GM12878 (cell line): ENCODE measurements around the gene VSTM2B. TPM values are rescaled to one million over a fixed set of nuclear protein-coding genes. Genes with fewer than 3 reads are reported as not detected.

Experiments used
- ATAC-seq: fragments of 200-7000 bp; cut with Tn5 transposase; 3 replicates; pipeline ENCODE4 v1.9.1; 2020; ENCODE audit warnings: mild to moderate bottlenecking, moderate library complexity
- BruUV-seq: library from RNA; stranded (reverse); fragments of 400-500 nt; replicated peaks from 2 replicates; lab custom pipeline; 2021; lab: Mats Ljungman, UMichigan
- CTCF ChIA-PET: fragments of 300-600 bp; sonication (Branson Sonifier 250); formaldehyde crosslinking; extraction: SDS; loops from one replicate; lab custom pipeline; 2021; ENCODE audit warnings: inconsistent platforms; lab: Yijun Ruan, JAX
- POLR2A ChIA-PET: fragments of 350-600 bp; formaldehyde crosslinking; extraction: SDS; loops from one replicate; lab custom pipeline; 2021; ENCODE audit warnings: inconsistent platforms; lab: Charles Lee
- RAD21 ChIA-PET: fragments of 300-600 bp; sonication (Branson Sonifier 250); formaldehyde crosslinking; loops from one replicate; lab custom pipeline; 2023; ENCODE audit warnings: antibody characterized with exemption; ENCODE audit not compliant: unreplicated experiment; lab: Charles Lee
- SMC1A ChIA-PET: fragments of 300-600 bp; sonication (Branson Sonifier 250); formaldehyde crosslinking; loops from one replicate; lab custom pipeline; 2023; ENCODE audit not compliant: unreplicated experiment, uncharacterized antibody; lab: Charles Lee
- DNase-seq: peaks from one replicate; pipeline ENCODE4 v3.0.0-alpha.2; 2011; ENCODE audit warnings: low read depth, low spot score
- FAIRE-seq: peaks from 3 replicates; lab custom pipeline; 2011; peaks lifted over from hg19 to GRCh38; lab: Jason Lieb, UNC
- H2AFZ ChIP-seq: 2 replicates; pipeline ENCODE4 v1.6.0; 2011; ENCODE audit warnings: low read depth, low read length, control low read depth; ENCODE audit not compliant: control insufficient read depth
- H3K27ac ChIP-seq: 2 replicates; pipeline ENCODE4 v1.5.1; 2011; ENCODE audit warnings: control low read depth; ENCODE audit not compliant: control insufficient read depth, insufficient read depth
- H3K27me3 ChIP-seq, 2 experiments: replicated peaks in 1 of 2; 2 replicates each; pipeline versions ENCODE4 v1.6.0 to v1.6.1; 2011; ENCODE audit warnings: low read length in 1 of 2; ENCODE audit not compliant: control insufficient read depth in 2 of 2, insufficient read depth in 2 of 2
- H3K36me3 ChIP-seq, 2 experiments: 2 replicates each; pipeline ENCODE4 v1.5.1; 2011; ENCODE audit warnings: low read length in 1 of 2; ENCODE audit not compliant: control insufficient read depth in 2 of 2, insufficient read depth in 2 of 2
- H3K4me1 ChIP-seq: 2 replicates; pipeline ENCODE4 v1.6.1; 2011; ENCODE audit warnings: mild to moderate bottlenecking, low read length, moderate library complexity, mixed read lengths; ENCODE audit not compliant: control insufficient read depth, insufficient read depth
- H3K4me2 ChIP-seq: 2 replicates; pipeline ENCODE4 v1.6.0; 2011; ENCODE audit warnings: control low read depth; ENCODE audit not compliant: control insufficient read depth, insufficient read depth
- H3K4me3 ChIP-seq: fragments of 200-600 bp; sonication (generic); 2 replicates; pipeline ENCODE4 v1.5.1; 2016
- H3K79me2 ChIP-seq: 2 replicates; pipeline ENCODE4 v1.6.0; 2011; ENCODE audit warnings: low read length; ENCODE audit not compliant: control insufficient read depth, insufficient read depth
- H3K9ac ChIP-seq: 2 replicates; pipeline ENCODE4 v1.8.0; 2011; ENCODE audit warnings: low read length, control low read depth, mixed read lengths; ENCODE audit not compliant: control insufficient read depth, insufficient read depth
- H3K9me3 ChIP-seq: replicated peaks from 3 replicates; pipeline ENCODE4 v1.5.1; 2011; ENCODE audit warnings: mild to moderate bottlenecking, low read length; ENCODE audit not compliant: control insufficient read depth, insufficient read depth
- H4K20me1 ChIP-seq: 2 replicates; pipeline ENCODE4 v1.6.0; 2011; ENCODE audit not compliant: control insufficient read depth, insufficient read depth
- CTCF ChIP-seq, 3 experiments: IDR thresholded peaks in 2 of 3; conservative IDR thresholded peaks in 1 of 3; 2 replicates each; pipeline ENCODE4 v1.5.1; 2011; ENCODE audit warnings: low read depth in 3 of 3, low read length in 3 of 3, mild to moderate bottlenecking in 3 of 3, control low read depth in 2 of 3, moderate library complexity in 2 of 3, inconsistent platforms in 1 of 3, mixed read lengths in 1 of 3; ENCODE audit not compliant: control insufficient read depth in 2 of 3, insufficient read depth in 1 of 3; ENCODE audit errors: extremely low read depth in 1 of 3
- ELK1 ChIP-seq: IDR thresholded peaks from 2 replicates; pipeline ENCODE4 v1.6.1; 2012; ENCODE audit warnings: low read depth, low read length, improper control_type of control experiment
- FOS ChIP-seq: IDR thresholded peaks from 3 replicates; pipeline ENCODE4 v1.6.1; 2011; ENCODE audit warnings: borderline replicate concordance; ENCODE audit not compliant: insufficient read length; ENCODE audit errors: extremely low read depth
- MTA3 ChIP-seq: IDR thresholded peaks from 2 replicates; pipeline ENCODE4 v1.6.1; 2012; ENCODE audit warnings: low read length, inconsistent platforms, borderline replicate concordance
- NFYB ChIP-seq: IDR thresholded peaks from 2 replicates; pipeline ENCODE4 v1.6.1; 2011; ENCODE audit warnings: low read depth, mild to moderate bottlenecking, low read length, improper control_type of control experiment, moderate library complexity; ENCODE audit not compliant: insufficient read depth
- NKRF ChIP-seq: fragments of 450-650 bp; conservative IDR thresholded peaks from 2 replicates; pipeline ENCODE4 v1.6.1; 2017; ENCODE audit warnings: mild to moderate bottlenecking, moderate library complexity
- NRF1 ChIP-seq: conservative IDR thresholded peaks from 2 replicates; pipeline ENCODE4 v1.6.1; 2011; ENCODE audit warnings: mild to moderate bottlenecking, low read depth, low read length, improper control_type of control experiment
- PAX5 ChIP-seq: IDR thresholded peaks from 2 replicates; pipeline ENCODE4 v1.6.1; 2011; ENCODE audit warnings: low read depth, low read length, borderline replicate concordance
- RCOR1 ChIP-seq: conservative IDR thresholded peaks from 2 replicates; pipeline ENCODE4 v1.6.1; 2012; ENCODE audit warnings: low read depth, low read length, improper control_type of control experiment
- SKIL ChIP-seq: fragments of 450-650 bp; IDR thresholded peaks from 2 replicates; pipeline ENCODE4 v1.6.1; 2017; ENCODE audit warnings: mild to moderate bottlenecking, low read depth, inconsistent platforms; ENCODE audit not compliant: poor library complexity, severe bottlenecking
- SMARCA5 ChIP-seq: fragments of 450-650 bp; IDR thresholded peaks from 2 replicates; pipeline ENCODE4 v1.6.1; 2017; ENCODE audit warnings: mild to moderate bottlenecking
- ZBTB40 ChIP-seq: fragments of 450-650 bp; IDR thresholded peaks from 2 replicates; pipeline ENCODE4 v1.6.1; 2016; ENCODE audit warnings: mild to moderate bottlenecking, moderate library complexity, borderline replicate concordance
- WGBS: methylation state at CpG from one replicate; pipeline ENCODE4 v1.1.6; 2016; ENCODE audit warnings: low lambda C conversion rate; ENCODE audit not compliant: insufficient replicate concordance, insufficient coverage; ENCODE audit errors: missing lambda C conversion rate; 5-methylcytosine and 5-hydroxymethylcytosine counted together
- in situ Hi-C: fragments of 300-500 bp; cut with MboI; formaldehyde crosslinking; loops from 9 replicates; pipeline ENCODE4 v1.14.3; 2018; ENCODE audit warnings: mixed read lengths
- intact Hi-C: fragments of 100-400 bp; cut with micrococcal nuclease; formaldehyde crosslinking; loops from one replicate; pipeline ENCODE4 v1.14.2; 2022; ENCODE audit not compliant: unreplicated experiment
- polyA plus RNA-seq, 11 experiments: library from polyadenylated mRNA; depleted of rRNA in 4 of 11; unstranded in 6 of 11; stranded (reverse) in 5 of 11; fragments of >200 nt; fragmentation: Nextera tagmentation in 4 of 11; fragmentation: Illumina TruSeq in 1 of 11; extraction: Ambion mirVana in 4 of 11; extraction: Trizol in 1 of 11; gene quantifications; 1 replicate in 1 of 11; 2 replicates in 10 of 11; pipeline versions ENCODE4 v1.2.1 to v1.2.3, GENCODE V29; 2011 to 2016; ENCODE audit warnings: inconsistent platforms in 2 of 11, missing spikeins in 2 of 11, low read depth in 1 of 11
- total RNA-seq, 4 experiments: library from RNA; depleted of rRNA in 3 of 4; stranded (reverse); fragments of >200 nt in 3 of 4; fragmentation: Illumina TruSeq in 1 of 4; extraction: Trizol in 1 of 4; gene quantifications; 2 replicates each; pipeline versions ENCODE4 v1.2.1 to v1.2.3, GENCODE V29; 2013 to 2021

Gene VSTM2B
- total and polyA plus RNA-seq, 10 of the 15 experiments (the other 5 are each of a cell fraction or from before 2014, with no cell fraction given) = not detected

GRCh38 chr19:29491995-29492577, 33.7 kb upstream of the VSTM2B start:
- ATAC-seq (no peak), FAIRE-seq (no peak), DNase-seq (no peak)
- Histone ChIP-seq H3K4me1 (no peaks in the 10 kb centered on the region), H3K27ac (no peak overlapping the region), H3K9ac (no peak overlapping the region), H3K79me2 (no peaks in the 10 kb centered on the region), H3K4me2 (no peak overlapping the region), H3K36me3 (no peaks in the 10 kb centered on the region), H3K27me3 (no peaks in the 10 kb centered on the region), H4K20me1 (no peaks in the 10 kb centered on the region), H2AFZ (no peak overlapping the region), H3K9me3 (no peaks in the 10 kb centered on the region), H3K4me3 (no peak overlapping the region)
- WGBS = 2% methylated on average over 7 of the region's 7 CpGs
- RAD21 ChIA-PET = no interaction called here
- SMC1A ChIA-PET = no interaction called here
- CTCF ChIA-PET = no interaction called here
- POLR2A ChIA-PET = no interaction called here
- intact Hi-C loops = no loop called here
- in situ Hi-C loops = no loop called here
- no TSS peak for BruUV-seq
- TF ChIP-seq CTCF (IDR thresholded peaks at IDR 0.05 in 2 of 3, conservative IDR thresholded peaks at IDR 0.05 in 1 of 3; ENCODE audit: control insufficient read depth in 2 of 3, extremely low read depth in 1 of 3, insufficient read depth in 1 of 3, low read depth in 3 of 3, low read length in 3 of 3) = no peak
- no peak for TF ChIP-seq SKIL
- TF ChIP-seq NKRF = no peak
- TF ChIP-seq FOS = no peak
- TF ChIP-seq PAX5 = no peak
- no peak for TF ChIP-seq MTA3
- no peak for TF ChIP-seq ZBTB40
- TF ChIP-seq RCOR1 = no peak
- no peak for TF ChIP-seq SMARCA5
- TF ChIP-seq ELK1 = no peak
- TF ChIP-seq NRF1 = no peak
- TF ChIP-seq NFYB = no peak
